HepG2 (cell line): Measurements from ENCODE around the gene AKT2. TPM values are rescaled to one million over a fixed set of nuclear protein-coding genes. Genes with fewer than 3 reads are reported as not detected.
A peak's percentile ranks its signal among the peaks of the same experiment; 100 is the strongest.

Experiments used
- GABPB1 ChIP-seq: IDR thresholded peaks from 2 replicates; pipeline ENCODE4 v1.6.1; 2016; ENCODE audit warnings: mild to moderate bottlenecking, missing genetic modification reagents, moderate library complexity, missing compliant biosample characterization
- MIER2 ChIP-seq: IDR thresholded peaks from 2 replicates; pipeline ENCODE4 v1.6.1; 2016; ENCODE audit warnings: missing biosample characterization, missing genetic modification reagents
- RXRB ChIP-seq: IDR thresholded peaks from 2 replicates; pipeline ENCODE4 v1.6.1; 2016; ENCODE audit warnings: borderline replicate concordance, missing genetic modification reagents, missing compliant biosample characterization
- polyA plus RNA-seq, 8 experiments: library from polyadenylated mRNA; depleted of rRNA in 3 of 8; stranded (reverse) in 7 of 8; unstranded in 1 of 8; fragments of >200 nt; fragmentation: Illumina TruSeq in 4 of 8; extraction: Trizol in 4 of 8; gene quantifications; 2 replicates each; pipeline versions ENCODE4 v1.2.1 to v1.2.3, GENCODE V29; 2011 to 2016; ENCODE audit warnings: low read depth in 4 of 8, missing spikeins in 1 of 8, mixed read lengths in 1 of 8; ENCODE audit not compliant: insufficient read depth in 1 of 8
- total RNA-seq, 5 experiments: library from RNA; depleted of rRNA; stranded (reverse); fragments of >200 nt; fragmentation: Illumina TruSeq; extraction: Trizol; gene quantifications; 2 replicates each; pipeline ENCODE4 v1.2.3, GENCODE V29; 2016; ENCODE audit warnings: low read depth in 1 of 5
- TF ChIP-seq, protein P1 (sequence below): sonication (generic); formaldehyde crosslinking; IDR thresholded peaks from 2 replicates; pipeline ENCODE4 v1.5.1; 2020; ENCODE audit warnings: mild to moderate bottlenecking, missing genetic modification reagents, borderline replicate concordance
- TF ChIP-seq, protein P2 (sequence below): sonication (generic); formaldehyde crosslinking; IDR thresholded peaks from 2 replicates; pipeline ENCODE4 v1.4.0; 2020; ENCODE audit warnings: mild to moderate bottlenecking, missing genetic modification reagents
- TF ChIP-seq, protein P3 (sequence below): IDR thresholded peaks from 2 replicates; pipeline ENCODE4 v1.6.1; 2018; ENCODE audit warnings: missing genetic modification reagents
- TF ChIP-seq, protein P4 (sequence below): sonication (generic); formaldehyde crosslinking; IDR thresholded peaks from 2 replicates; pipeline ENCODE4 v1.8.1; 2023; ENCODE audit warnings: mild to moderate bottlenecking, missing genetic modification reagents
- TF ChIP-seq, protein P5 (sequence below): sonication (generic); formaldehyde crosslinking; IDR thresholded peaks from 2 replicates; pipeline ENCODE4 v1.8.0; 2022; ENCODE audit warnings: mild to moderate bottlenecking, missing genetic modification reagents; ENCODE audit not compliant: insufficient replicate concordance

AKT2 gene
- total and polyA plus RNA-seq, 2 of the 13 experiments (the other 11 are each of a cell fraction or from before 2014, with no cell fraction given) = 82.1 to 173 TPM

DNA sequence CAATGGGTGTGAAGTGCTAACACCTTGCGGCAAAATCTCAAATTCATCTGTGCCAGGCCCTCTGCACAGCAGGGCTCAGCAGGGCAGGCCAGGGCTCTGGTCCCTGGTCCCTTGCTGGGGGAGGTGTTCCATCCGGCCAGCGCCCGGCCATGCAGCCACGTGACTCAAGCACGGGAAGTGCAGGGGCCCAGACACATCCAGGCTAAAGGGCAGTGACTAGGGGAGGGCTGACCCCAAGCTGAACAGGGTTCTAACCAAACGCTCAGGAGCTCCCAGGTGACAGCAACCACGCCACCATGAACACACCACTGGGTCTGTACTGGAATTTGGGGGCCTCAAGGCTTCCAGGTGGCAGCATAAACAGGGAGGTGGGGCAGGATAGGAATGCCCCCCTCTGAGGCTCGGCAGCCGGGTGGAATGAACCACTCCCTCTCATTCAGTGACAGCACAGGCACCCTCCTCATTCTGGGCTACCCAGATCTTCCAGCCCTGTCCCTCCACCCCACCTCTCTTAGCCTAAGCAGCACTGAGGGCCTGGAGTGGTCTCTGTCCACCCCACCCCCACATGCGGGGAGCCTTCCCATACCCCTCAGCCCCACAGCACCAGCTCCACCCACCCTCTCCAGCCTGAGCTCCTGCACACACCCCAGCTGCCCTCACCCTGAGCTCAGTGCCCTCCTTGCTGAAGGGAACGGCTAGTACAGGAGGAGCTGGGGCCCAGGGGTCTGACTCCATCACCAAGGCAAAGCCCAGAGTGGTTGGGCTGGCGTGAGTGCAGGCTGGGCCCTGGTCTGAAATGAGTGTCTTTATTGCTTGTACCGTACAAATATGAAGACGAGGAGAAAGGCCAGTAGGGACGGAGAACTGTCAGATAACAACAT is 53.4 kb downstream of the AKT2 start (continued):
- TF ChIP-seq, protein P1, sequence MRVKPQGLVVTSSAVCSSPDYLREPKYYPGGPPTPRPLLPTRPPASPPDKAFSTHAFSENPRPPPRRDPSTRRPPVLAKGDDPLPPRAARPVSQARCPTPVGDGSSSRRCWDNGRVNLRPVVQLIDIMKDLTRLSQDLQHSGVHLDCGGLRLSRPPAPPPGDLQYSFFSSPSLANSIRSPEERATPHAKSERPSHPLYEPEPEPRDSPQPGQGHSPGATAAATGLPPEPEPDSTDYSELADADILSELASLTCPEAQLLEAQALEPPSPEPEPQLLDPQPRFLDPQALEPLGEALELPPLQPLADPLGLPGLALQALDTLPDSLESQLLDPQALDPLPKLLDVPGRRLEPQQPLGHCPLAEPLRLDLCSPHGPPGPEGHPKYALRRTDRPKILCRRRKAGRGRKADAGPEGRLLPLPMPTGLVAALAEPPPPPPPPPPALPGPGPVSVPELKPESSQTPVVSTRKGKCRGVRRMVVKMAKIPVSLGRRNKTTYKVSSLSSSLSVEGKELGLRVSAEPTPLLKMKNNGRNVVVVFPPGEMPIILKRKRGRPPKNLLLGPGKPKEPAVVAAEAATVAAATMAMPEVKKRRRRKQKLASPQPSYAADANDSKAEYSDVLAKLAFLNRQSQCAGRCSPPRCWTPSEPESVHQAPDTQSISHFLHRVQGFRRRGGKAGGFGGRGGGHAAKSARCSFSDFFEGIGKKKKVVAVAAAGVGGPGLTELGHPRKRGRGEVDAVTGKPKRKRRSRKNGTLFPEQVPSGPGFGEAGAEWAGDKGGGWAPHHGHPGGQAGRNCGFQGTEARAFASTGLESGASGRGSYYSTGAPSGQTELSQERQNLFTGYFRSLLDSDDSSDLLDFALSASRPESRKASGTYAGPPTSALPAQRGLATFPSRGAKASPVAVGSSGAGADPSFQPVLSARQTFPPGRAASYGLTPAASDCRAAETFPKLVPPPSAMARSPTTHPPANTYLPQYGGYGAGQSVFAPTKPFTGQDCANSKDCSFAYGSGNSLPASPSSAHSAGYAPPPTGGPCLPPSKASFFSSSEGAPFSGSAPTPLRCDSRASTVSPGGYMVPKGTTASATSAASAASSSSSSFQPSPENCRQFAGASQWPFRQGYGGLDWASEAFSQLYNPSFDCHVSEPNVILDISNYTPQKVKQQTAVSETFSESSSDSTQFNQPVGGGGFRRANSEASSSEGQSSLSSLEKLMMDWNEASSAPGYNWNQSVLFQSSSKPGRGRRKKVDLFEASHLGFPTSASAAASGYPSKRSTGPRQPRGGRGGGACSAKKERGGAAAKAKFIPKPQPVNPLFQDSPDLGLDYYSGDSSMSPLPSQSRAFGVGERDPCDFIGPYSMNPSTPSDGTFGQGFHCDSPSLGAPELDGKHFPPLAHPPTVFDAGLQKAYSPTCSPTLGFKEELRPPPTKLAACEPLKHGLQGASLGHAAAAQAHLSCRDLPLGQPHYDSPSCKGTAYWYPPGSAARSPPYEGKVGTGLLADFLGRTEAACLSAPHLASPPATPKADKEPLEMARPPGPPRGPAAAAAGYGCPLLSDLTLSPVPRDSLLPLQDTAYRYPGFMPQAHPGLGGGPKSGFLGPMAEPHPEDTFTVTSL (CRISPR knock-in tag) = no peak
- TF ChIP-seq, protein P2, sequence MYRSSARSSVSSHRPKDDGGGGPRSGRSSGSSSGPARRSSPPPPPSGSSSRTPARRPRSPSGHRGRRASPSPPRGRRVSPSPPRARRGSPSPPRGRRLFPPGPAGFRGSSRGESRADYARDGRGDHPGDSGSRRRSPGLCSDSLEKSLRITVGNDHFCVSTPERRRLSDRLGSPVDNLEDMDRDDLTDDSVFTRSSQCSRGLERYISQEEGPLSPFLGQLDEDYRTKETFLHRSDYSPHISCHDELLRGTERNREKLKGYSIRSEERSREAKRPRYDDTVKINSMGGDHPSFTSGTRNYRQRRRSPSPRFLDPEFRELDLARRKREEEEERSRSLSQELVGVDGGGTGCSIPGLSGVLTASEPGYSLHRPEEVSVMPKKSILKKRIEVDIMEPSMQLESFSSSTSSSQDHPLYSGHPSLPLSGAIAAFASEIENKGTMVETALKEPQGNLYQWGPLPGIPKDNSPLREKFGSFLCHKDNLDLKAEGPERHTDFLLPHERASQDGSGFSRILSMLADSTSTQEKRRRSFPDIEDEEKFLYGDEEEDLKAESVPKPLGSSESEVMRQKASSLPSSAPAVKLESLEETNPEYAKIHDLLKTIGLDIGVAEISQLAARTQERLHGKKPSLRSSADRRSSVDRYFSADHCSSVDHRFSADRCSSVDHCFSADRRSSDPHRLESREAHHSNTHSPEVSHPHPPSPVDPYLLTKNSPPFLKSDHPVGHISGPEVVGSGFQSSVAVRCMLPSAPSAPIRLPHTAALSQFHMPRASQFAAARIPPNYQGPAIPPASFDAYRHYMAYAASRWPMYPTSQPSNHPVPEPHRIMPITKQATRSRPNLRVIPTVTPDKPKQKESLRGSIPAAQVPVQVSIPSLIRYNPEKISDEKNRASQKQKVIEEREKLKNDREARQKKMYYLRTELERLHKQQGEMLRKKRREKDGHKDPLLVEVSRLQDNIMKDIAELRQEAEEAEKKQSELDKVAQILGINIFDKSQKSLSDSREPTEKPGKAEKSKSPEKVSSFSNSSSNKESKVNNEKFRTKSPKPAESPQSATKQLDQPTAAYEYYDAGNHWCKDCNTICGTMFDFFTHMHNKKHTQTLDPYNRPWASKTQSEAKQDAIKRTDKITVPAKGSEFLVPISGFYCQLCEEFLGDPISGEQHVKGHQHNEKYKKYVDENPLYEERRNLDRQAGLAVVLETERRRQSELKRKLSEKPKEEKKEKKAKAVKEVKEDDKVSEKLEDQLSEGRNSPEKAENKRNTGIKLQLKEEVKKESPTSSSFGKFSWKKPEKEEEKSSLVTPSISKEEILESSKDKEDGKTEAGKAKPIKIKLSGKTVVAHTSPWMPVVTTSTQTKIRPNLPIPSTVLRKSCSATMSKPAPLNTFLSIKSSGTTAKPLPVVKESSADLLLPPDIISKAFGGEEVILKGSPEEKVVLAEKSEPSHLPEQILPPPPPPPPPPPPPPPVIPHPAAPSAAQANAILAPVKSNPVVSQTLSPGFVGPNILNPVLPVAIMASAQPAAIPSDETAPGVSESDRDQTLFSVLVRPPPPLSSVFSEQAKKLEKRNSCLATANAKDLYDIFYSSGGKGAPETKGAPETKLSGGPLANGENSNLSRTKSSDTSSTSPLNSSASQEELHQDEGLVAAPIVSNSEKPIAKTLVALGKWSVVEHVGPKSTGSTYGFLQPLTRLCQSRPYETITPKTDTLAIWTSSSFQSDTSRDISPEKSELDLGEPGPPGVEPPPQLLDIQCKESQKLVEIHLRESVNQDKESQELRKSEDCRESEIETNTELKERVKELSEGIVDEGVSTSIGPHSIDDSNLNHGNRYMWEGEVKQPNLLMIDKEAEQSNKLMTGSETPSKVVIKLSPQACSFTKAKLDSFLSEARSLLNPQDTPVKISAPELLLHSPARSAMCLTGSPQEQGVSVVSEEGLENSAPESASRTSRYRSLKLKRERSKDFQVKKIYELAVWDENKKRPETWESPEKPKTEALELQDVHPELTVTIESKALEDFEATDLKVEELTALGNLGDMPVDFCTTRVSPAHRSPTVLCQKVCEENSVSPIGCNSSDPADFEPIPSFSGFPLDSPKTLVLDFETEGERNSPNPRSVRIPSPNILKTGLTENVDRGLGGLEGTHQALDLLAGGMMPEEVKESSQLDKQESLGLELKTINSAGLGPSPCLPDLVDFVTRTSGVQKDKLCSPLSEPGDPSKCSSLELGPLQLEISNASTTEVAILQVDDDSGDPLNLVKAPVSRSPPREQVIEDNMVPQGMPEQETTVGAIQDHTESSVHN (CRISPR knock-in tag) = peak; percentile 15; the same call in 1 of the 2 replicates
- TF ChIP-seq MIER2 (CRISPR knock-in tag) (peak; percentile 26), GABPB1 (CRISPR knock-in tag) (peak; percentile 97), RXRB (peak; percentile 99)
- TF ChIP-seq, protein P3, sequence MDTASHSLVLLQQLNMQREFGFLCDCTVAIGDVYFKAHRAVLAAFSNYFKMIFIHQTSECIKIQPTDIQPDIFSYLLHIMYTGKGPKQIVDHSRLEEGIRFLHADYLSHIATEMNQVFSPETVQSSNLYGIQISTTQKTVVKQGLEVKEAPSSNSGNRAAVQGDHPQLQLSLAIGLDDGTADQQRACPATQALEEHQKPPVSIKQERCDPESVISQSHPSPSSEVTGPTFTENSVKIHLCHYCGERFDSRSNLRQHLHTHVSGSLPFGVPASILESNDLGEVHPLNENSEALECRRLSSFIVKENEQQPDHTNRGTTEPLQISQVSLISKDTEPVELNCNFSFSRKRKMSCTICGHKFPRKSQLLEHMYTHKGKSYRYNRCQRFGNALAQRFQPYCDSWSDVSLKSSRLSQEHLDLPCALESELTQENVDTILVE (CRISPR knock-in tag) = peak; percentile 79
- TF ChIP-seq, protein P4, sequence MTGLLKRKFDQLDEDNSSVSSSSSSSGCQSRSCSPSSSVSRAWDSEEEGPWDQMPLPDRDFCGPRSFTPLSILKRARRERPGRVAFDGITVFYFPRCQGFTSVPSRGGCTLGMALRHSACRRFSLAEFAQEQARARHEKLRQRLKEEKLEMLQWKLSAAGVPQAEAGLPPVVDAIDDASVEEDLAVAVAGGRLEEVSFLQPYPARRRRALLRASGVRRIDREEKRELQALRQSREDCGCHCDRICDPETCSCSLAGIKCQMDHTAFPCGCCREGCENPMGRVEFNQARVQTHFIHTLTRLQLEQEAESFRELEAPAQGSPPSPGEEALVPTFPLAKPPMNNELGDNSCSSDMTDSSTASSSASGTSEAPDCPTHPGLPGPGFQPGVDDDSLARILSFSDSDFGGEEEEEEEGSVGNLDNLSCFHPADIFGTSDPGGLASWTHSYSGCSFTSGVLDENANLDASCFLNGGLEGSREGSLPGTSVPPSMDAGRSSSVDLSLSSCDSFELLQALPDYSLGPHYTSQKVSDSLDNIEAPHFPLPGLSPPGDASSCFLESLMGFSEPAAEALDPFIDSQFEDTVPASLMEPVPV (CRISPR knock-in tag) = peak; percentile 61; the same call in 1 of the 2 replicates
- TF ChIP-seq, protein P5, sequence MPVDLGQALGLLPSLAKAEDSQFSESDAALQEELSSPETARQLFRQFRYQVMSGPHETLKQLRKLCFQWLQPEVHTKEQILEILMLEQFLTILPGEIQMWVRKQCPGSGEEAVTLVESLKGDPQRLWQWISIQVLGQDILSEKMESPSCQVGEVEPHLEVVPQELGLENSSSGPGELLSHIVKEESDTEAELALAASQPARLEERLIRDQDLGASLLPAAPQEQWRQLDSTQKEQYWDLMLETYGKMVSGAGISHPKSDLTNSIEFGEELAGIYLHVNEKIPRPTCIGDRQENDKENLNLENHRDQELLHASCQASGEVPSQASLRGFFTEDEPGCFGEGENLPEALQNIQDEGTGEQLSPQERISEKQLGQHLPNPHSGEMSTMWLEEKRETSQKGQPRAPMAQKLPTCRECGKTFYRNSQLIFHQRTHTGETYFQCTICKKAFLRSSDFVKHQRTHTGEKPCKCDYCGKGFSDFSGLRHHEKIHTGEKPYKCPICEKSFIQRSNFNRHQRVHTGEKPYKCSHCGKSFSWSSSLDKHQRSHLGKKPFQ (CRISPR knock-in tag) = peak; percentile 69
